Measurements from ENCODE around the gene B4GALT4.

DNA sequence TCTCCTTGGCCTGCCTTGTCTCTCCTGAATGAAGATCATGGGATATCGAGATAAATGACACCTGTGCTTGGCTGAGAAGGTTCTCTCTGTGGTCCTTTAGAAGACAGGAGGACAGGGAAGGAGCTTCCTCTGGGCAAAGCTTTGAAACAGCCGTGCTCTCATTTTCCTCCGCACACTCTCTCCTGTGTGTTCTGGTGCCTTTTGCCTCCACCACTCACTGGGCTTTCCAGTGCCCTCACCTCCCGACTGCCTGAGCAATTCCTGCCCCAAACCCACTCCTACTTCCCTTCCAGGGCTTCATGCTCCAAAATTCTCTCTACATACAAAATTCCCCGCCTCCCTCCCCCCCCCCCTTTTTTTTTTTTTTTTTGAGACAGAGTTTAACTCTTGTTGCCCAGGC lies 35.0 kb downstream of the B4GALT4 start:
- no peak for TF ChIP-seq FOXM1 (IDR thresholded peaks at IDR 0.05; ENCODE audit: borderline replicate concordance, low read depth)
- TF ChIP-seq, protein P1, sequence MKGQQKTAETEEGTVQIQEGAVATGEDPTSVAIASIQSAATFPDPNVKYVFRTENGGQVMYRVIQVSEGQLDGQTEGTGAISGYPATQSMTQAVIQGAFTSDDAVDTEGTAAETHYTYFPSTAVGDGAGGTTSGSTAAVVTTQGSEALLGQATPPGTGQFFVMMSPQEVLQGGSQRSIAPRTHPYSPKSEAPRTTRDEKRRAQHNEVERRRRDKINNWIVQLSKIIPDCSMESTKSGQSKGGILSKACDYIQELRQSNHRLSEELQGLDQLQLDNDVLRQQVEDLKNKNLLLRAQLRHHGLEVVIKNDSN (IDR thresholded peaks at IDR 0.05), result no peak
- TF ChIP-seq, protein P2, sequence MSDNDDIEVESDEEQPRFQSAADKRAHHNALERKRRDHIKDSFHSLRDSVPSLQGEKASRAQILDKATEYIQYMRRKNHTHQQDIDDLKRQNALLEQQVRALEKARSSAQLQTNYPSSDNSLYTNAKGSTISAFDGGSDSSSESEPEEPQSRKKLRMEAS (IDR thresholded peaks at IDR 0.05), result no peak
- TF ChIP-seq RAD21 (IDR thresholded peaks at IDR 0.05; ENCODE audit: low read depth), result no peak
- TF ChIP-seq EP300 (IDR thresholded peaks at IDR 0.05; ENCODE audit: borderline replicate concordance), result no peak

Data from Ishikawa (cell line).